ENCODE data around the gene STARD10.

- no peak for TF ChIP-seq CTCF (IDR thresholded peaks at IDR 0.05)
- TF ChIP-seq POLR2A (IDR thresholded peaks at IDR 0.05) = no peak
Measured at GRCh38 chr11:72727521-72727920, 66.3 kb downstream of the STARD10 start.

Measured in testis (tissue), 2 donors.